ENCODE measurements around the gene LIPJ. TPM values are rescaled to one million over a fixed set of nuclear protein-coding genes. Genes with fewer than 3 reads are reported as not detected.

Gene LIPJ
- total RNA-seq, 4 donors from 2014 or later, result 0.83 to 3.4 (median 2.3) TPM; not detected in 1

DNA sequence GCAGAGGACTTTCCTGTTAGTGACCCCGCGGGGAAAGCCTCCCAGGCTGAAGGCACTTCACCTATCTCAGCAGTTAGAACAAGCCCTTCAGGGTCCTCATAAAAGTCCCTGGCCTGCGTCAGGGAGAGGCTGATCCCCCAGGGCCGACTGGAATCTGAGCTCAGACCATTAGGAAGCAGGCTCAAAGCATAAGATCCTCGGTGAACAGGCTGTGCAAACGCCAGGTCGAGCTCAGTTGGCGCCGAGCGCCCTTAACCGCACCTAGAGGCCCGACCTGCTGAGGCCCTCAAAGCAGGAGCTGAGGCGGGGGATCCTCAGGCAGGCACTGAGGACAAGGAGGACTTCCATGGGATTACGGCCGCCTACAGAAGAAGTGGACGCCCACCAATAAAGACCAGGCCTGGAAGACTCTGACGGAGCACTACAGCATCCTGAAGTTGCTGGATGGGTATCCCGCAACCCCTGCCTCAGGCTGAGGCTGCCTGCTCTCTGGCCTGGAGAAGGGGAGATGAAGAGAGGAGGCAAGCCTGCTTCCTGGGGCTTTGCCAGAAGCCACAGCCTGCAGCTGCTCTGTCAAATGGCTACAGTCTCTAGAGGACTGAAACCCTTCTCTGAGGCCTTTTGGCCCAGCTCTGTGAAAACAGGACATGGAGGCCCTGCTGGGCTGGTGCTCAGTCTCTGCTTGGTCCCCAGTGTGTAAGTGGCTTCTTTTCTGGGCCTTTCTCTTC is 29.9 kb downstream of the LIPJ start:
- TF ChIP-seq POLR2A (IDR thresholded peaks at IDR 0.05), result no peak
- TF ChIP-seq, protein P1, sequence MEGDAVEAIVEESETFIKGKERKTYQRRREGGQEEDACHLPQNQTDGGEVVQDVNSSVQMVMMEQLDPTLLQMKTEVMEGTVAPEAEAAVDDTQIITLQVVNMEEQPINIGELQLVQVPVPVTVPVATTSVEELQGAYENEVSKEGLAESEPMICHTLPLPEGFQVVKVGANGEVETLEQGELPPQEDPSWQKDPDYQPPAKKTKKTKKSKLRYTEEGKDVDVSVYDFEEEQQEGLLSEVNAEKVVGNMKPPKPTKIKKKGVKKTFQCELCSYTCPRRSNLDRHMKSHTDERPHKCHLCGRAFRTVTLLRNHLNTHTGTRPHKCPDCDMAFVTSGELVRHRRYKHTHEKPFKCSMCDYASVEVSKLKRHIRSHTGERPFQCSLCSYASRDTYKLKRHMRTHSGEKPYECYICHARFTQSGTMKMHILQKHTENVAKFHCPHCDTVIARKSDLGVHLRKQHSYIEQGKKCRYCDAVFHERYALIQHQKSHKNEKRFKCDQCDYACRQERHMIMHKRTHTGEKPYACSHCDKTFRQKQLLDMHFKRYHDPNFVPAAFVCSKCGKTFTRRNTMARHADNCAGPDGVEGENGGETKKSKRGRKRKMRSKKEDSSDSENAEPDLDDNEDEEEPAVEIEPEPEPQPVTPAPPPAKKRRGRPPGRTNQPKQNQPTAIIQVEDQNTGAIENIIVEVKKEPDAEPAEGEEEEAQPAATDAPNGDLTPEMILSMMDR (IDR thresholded peaks at IDR 0.05), result no peak
- Histone ChIP-seq H3K36me3 (no peaks in the 10 kb centered on the region), H3K4me3 (replicated peaks in 1 of 3) (peak overlapping the region in 1 of 3 donors; percentile 15), H3K4me1 (no peaks in the 10 kb centered on the region), H3K27me3 (no peaks in the 10 kb centered on the region), H3K27ac (no peak overlapping the region), H3K9me3 (no peaks in the 10 kb centered on the region)
- intact Hi-C loops (cut with DNase I), result no loop called here
- DNase-seq, result peak in 1 of 2 donors; percentile 1
- 73 to 86% methylated on average over 4 to 9 of the region's 18 CpGs for WGBS, 2 donors

DNA sequence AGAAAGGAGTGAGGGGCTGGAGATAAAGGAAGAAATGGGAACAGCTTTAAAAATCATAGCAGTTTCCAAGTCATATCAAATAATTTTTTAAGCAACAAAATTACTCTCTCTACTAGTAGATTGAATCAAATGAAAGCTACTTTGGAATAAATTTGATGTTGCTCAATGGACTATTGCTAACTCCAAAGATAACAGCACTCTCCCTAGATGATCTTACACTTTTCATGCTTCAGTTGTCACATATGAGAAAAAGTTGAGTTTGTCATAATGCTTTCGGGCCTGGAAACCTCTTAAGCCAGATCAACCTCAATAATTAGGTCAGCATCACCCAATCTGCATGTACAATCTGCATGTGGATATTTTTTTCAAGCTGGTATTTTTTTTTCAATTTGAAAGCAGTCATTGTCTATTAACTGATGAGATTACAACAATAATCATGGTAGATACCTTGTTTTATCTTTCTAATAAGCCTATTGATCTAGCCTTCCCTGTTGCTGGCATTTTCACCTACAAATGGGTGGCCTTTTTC is 31.3 kb downstream of the LIPJ start:
- Histone ChIP-seq H3K9me3 (no peaks in the 10 kb centered on the region), H3K4me1 (no peaks in the 10 kb centered on the region), H3K27me3 (no peaks in the 10 kb centered on the region), H3K27ac (no peak overlapping the region), H3K4me3 (replicated peaks in 1 of 3) (no peak overlapping the region), H3K36me3 (no peaks in the 10 kb centered on the region)
- WGBS, 2 donors, result 50 to 67% methylated on average over 1 of the region's 1 CpG
- intact Hi-C loops (cut with DNase I), result no loop called here
- TF ChIP-seq, protein P1 (IDR thresholded peaks at IDR 0.05), result no peak
- TF ChIP-seq POLR2A (IDR thresholded peaks at IDR 0.05), result no peak
- no peak for DNase-seq

DNA sequence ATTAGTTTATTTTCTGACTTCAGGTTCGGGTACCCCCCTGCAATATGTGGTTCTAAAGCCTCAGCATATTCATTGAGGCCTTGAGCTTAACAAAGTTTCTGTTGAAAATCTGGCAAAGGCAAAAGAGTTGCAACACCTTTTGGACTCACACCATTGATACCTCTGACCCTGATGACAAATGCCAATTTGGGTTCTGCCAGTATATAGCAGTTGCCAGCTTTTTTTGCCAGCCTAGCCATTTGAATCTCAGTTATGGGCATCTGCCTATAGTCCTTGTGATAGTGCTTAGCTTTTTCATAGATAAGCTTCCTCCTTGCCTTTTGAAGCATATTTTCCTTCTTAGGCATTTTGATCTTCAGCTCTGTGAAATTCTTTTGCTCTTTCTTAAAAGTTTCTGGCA is 31.9 kb downstream of the LIPJ start:
- Histone ChIP-seq H3K27ac (no peak overlapping the region), H3K4me1 (no peaks in the 10 kb centered on the region), H3K27me3 (no peaks in the 10 kb centered on the region), H3K36me3 (no peaks in the 10 kb centered on the region), H3K4me3 (replicated peaks in 1 of 3) (no peak overlapping the region), H3K9me3 (no peaks in the 10 kb centered on the region)
- TF ChIP-seq POLR2A (IDR thresholded peaks at IDR 0.05), result no peak
- TF ChIP-seq, protein P1 (IDR thresholded peaks at IDR 0.05), result no peak
- no peak for DNase-seq
- intact Hi-C loops (cut with DNase I), result no loop called here
- WGBS, 2 donors, result 79 to 85% methylated on average over 1 of the region's 1 CpG

DNA sequence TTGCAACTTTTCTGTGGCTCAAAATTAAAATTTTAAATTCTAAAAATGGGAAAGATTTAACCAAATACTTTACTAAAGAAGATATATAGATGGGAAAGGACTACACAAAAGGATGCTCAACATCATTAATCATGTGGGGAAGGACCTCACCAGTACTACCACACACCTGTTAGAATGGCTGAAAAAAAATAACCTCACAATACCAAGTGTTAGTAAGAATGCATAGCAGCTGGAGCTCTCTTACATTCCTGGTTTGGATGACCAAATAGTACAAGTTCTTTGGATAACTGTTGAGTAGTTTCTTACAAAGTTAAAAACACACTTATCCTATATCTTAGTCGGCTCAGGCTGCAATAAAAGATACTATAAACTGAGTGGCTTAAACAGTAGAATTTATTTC is 33.9 kb downstream of the LIPJ start:
- intact Hi-C loops (cut with DNase I), result no loop called here
- Histone ChIP-seq H3K4me1 (no peaks in the 10 kb centered on the region), H3K4me3 (replicated peaks in 1 of 3) (no peak overlapping the region), H3K9me3 (no peaks in the 10 kb centered on the region), H3K36me3 (no peaks in the 10 kb centered on the region), H3K27me3 (no peaks in the 10 kb centered on the region), H3K27ac (no peak overlapping the region)
- no peak for DNase-seq
- TF ChIP-seq, protein P1 (IDR thresholded peaks at IDR 0.05), result no peak
- no peak for TF ChIP-seq POLR2A (IDR thresholded peaks at IDR 0.05)
- 91 to 92% methylated on average over 1 of the region's 1 CpG for WGBS, 2 donors

DNA sequence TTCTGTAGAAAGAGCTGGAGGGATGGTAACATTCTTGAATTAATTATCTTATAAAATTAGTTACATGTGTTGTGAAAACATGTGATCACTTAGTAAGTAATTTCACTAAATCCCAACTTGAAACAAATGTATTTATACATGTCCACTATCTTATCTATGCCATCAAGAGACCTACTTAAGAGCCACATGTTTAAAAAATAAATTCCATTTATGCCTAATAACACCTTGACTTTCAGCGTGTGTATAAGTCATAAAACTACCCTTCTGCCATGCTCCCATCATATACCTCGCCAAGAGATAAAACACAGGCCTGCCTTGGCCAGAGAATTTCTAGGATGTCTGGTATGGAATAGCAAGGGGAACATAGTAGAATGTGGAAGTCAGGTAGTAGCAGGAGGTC is 37.3 kb downstream of the LIPJ start:
- WGBS, 2 donors, result 84 to 85% methylated on average over 2 of the region's 2 CpGs
- intact Hi-C loops (cut with DNase I), result no loop called here
- DNase-seq, result no peak
- TF ChIP-seq, protein P1 (IDR thresholded peaks at IDR 0.05), result no peak
- TF ChIP-seq POLR2A (IDR thresholded peaks at IDR 0.05), result no peak
- Histone ChIP-seq H3K27ac (no peak overlapping the region), H3K36me3 (no peaks in the 10 kb centered on the region), H3K4me1 (no peaks in the 10 kb centered on the region), H3K4me3 (replicated peaks in 1 of 3) (no peak overlapping the region), H3K27me3 (no peaks in the 10 kb centered on the region), H3K9me3 (no peaks in the 10 kb centered on the region)

All from thyroid gland (tissue), 4 donors.